Stimulated activated naive CD4-positive, alpha-beta T cell treated with Interleukin-2 at 50 U/mL for 16 hours (primary cell): ENCODE results near the gene GMDS.

Source experiments
- DNase-seq: peaks from one replicate; lab custom pipeline; 2025; lab: John Stamatoyannopoulos, UW

Gene GMDS

GRCh38 chr6:1738558-1739081, 506.8 kb downstream of the GMDS start:
- no peak for DNase-seq

GRCh38 chr6:1737463-1738311, 507.7 kb downstream of the GMDS start:
- no peak for DNase-seq

GRCh38 chr6:1736346-1737105, 508.9 kb downstream of the GMDS start:
- no peak for DNase-seq

- no peak for DNase-seq
These were observed 510.1 kb downstream of the GMDS start for GRCh38 chr6:1735239-1735803.

DNA sequence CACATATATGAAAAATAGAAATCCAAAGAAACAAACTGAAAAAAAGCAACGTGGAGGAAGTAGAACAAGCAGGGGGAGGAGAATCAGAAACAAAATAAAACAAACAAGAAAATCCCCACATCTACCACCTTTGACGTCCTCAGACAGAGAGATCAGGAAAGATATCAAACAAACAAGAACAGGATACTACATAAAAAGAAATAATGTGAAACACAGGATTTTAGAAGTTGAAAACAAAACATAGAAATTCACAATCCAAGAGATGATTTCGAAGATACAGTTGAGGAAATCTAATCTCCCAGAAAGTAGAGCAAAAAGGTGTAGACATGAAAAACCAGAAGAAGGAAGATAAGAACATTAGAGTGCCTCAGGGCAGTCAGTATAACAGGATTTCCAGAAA, 514.5 kb downstream of the GMDS start:
- no peak for DNase-seq

GRCh38 chr6:1729750-1730140, 515.7 kb downstream of the GMDS start:
- DNase-seq = no peak

- no peak for DNase-seq
These were observed 516.2 kb downstream of the GMDS start for GRCh38 chr6:1729133-1729749.

GRCh38 chr6:1726341-1726768, 519.0 kb downstream of the GMDS start:
- DNase-seq = no peak

GRCh38 chr6:1724616-1725015, 520.8 kb downstream of the GMDS start:
- no peak for DNase-seq

GRCh38 chr6:1724124-1724523, 521.3 kb downstream of the GMDS start:
- no peak for DNase-seq

GRCh38 chr6:1722801-1723200, 522.6 kb downstream of the GMDS start:
- DNase-seq = no peak

GRCh38 chr6:1720620-1721322, 524.6 kb downstream of the GMDS start:
- DNase-seq = no peak

DNA sequence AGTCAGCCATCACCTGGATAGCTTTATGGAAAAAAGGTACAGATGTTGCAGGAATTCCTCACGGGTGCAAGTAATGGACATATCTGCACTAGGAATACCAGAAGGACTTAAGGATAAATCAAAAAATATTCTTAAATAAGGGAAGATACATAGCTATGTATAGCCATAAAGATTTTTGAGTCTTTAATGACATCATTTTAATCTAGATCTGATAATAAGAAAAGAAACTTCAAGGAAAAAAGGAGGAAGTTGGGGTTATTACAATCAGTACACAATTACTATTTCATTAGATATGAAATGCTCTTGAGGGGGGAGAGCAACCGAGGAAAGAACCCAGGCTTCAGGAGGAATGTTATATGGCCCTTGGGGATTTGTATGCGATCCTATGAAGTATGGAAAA, 525.5 kb downstream of the GMDS start:
- DNase-seq = no peak

GRCh38 chr6:1716868-1717267, 528.5 kb downstream of the GMDS start:
- no peak for DNase-seq

- DNase-seq = no peak
These were observed 529.0 kb downstream of the GMDS start for GRCh38 chr6:1716396-1716795.

- no peak for DNase-seq
These were observed 530.1 kb downstream of the GMDS start for GRCh38 chr6:1715336-1715735.

- DNase-seq = no peak
These were observed 530.8 kb downstream of the GMDS start for GRCh38 chr6:1714654-1715053.

GRCh38 chr6:1713016-1713600, 532.3 kb downstream of the GMDS start:
- no peak for DNase-seq

GRCh38 chr6:1712451-1712850, 533.0 kb downstream of the GMDS start:
- DNase-seq = no peak

DNA sequence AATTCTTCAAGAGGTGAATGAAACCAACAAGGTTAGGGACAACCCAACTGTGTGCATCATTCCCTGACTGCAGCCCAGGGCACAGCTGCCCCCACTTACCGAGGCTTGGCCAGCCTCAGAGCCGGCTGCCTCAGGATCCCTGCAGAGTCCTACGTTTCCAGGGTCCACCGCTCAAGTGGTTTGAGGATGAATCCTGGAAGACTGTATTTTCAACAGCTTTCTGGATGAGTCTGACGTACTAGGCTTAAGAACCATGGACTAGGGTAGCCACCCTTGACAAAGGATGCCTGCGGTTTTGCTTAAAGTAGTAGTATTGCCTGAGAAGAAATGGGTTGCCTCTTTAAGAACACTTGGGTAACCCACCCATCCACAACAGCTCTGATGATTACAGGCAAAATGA, 534.3 kb downstream of the GMDS start:
- no peak for DNase-seq

- no peak for DNase-seq
These were observed 536.2 kb downstream of the GMDS start for GRCh38 chr6:1709234-1709641.
